Heart right ventricle (tissue), 16 donors: ENCODE data around the gene LDLRAD4. TPM values are rescaled to one million over a fixed set of nuclear protein-coding genes. Genes with fewer than 3 reads are reported as not detected.

Experiments used
- ATAC-seq, 8 donors: fragments of 200-7000 bp; cut with Tn5 transposase; one replicate each; pipeline ENCODE4 v1.9.1; 2020; ENCODE audit warnings: mild to moderate bottlenecking in 8 of 8, moderate library complexity in 8 of 8, moderate number of reproducible peaks in 1 of 8
- DNase-seq, 2 donors: peaks; one replicate each; pipeline ENCODE4 v3.0.0-alpha.2; 2020
- H3K27ac ChIP-seq, 10 donors: fragments of 200-600 bp; sonication (generic) in 2 of 10; one replicate each; pipeline versions ENCODE4 v1.5.0 to v1.8.0; 2020 to 2022; ENCODE audit warnings: mild to moderate bottlenecking in 3 of 10
- H3K27me3 ChIP-seq, 7 donors: fragments of 200-600 bp; one replicate each; pipeline ENCODE4 v1.8.0; 2021 to 2022; ENCODE audit warnings: mild to moderate bottlenecking in 2 of 7
- H3K36me3 ChIP-seq, 9 donors: fragments of 200-600 bp; sonication (generic) in 1 of 9; one replicate each; pipeline versions ENCODE4 v1.5.0 to v1.8.0; 2020 to 2022; ENCODE audit warnings: mild to moderate bottlenecking in 2 of 9
- H3K4me1 ChIP-seq, 9 donors: fragments of 200-600 bp; sonication (generic) in 1 of 9; one replicate each; pipeline versions ENCODE4 v1.5.0 to v1.8.0; 2020 to 2022; ENCODE audit warnings: mild to moderate bottlenecking in 4 of 9
- H3K4me3 ChIP-seq, 10 donors: fragments of 200-600 bp; sonication (generic) in 2 of 10; one replicate each; pipeline versions ENCODE4 v1.5.0 to v1.8.0; 2020 to 2022; ENCODE audit warnings: mild to moderate bottlenecking in 7 of 10, moderate library complexity in 2 of 10
- H3K9me3 ChIP-seq, 11 donors: fragments of 200-600 bp in 10 of 11; sonication (generic) in 2 of 11; one replicate each; pipeline versions ENCODE4 v1.5.0 to v1.8.0; 2013 to 2022; ENCODE audit warnings: mild to moderate bottlenecking in 2 of 11, control low read depth in 1 of 11, moderate library complexity in 1 of 11
- WGBS, 2 donors: extraction: QIAGEN DNeasy Blood & Tissue Kit; methylation state at CpG; one replicate each; pipeline ENCODE4 v1.1.7; 2013; ENCODE audit warnings: inconsistent platforms in 1 of 2; 5-methylcytosine and 5-hydroxymethylcytosine counted together
- intact Hi-C, 10 donors: fragments of 100-400 bp; cut with DNase I; formaldehyde crosslinking; loops; one replicate each; pipeline versions ENCODE4 v1.11.1 to v1.14.2; 2022
- polyA plus RNA-seq, 2 donors: library from polyadenylated mRNA; stranded (reverse); fragments of 200-250 nt; gene quantifications; one replicate each; pipeline ENCODE4 v1.2.3, GENCODE V29; 2013
- total RNA-seq, 10 donors: library from RNA; stranded (reverse); fragmentation: NEBNext Ultra II Directional in 3 of 10; extraction: Animal tissue kit (Norgen Biotek cat#: 25700) in 3 of 10; gene quantifications; one replicate each; pipeline versions ENCODE4 v1.2.1 to v1.2.4, GENCODE V29; 2021 to 2023
- TF ChIP-seq, protein P1 (sequence below), 9 donors: fragments of 200-600 bp; sonication (generic) in 2 of 9; IDR thresholded peaks; one replicate each; pipeline versions ENCODE4 v1.5.0 to v1.8.0; 2021 to 2022; ENCODE audit warnings: antibody characterized with exemption in 9 of 9, mild to moderate bottlenecking in 5 of 9, moderate library complexity in 1 of 9
- donor health status: Arrhythmogenic right ventricular cardiomyopathy.
- donor health status: ischemic (EF 13 %, LVEDD 7.1; RV severe dilation, severe dysfunction).
- donor health status: healthy with polysubstance abuse.
- donor health status: DM: no; HTN: yes; CAD: no.
- donor health status: DM: no; HTN: no; CAD: no.
- donor health status: ischemic (EF 25% LVEDD 6.9; RV normal size, moderate dysfunction).
- donor health status: ischemic (EF 25% LVEDD 5.7; RV mildly dilated, moderate dysfunction).
- donor health status: healthy.
- donor health status: DM: yes; HTN: yes; CAD: no.
- donor health status: Ischemic cardiomyopathy.
- donor health status: ischemic (EF 35%, LVEDD 5.7; RV mildly dilated, moderate dysfunction).
- donor health status: nonischemic (EF 11% LVEDD 7.7; RV severe dilation, severe dysfunction).
- donor health status: DM: yes; HTN: yes; CAD: no.
- donor health status: PGD.
- donor health status: ischemic (EF 29% LVEDD 5.4; RV normal size, mild dysfunction).
- donor health status: nonischemic (EF 23%, LVEDD 6.1; RV moderate dilation, normal function).

LDLRAD4 gene
- total and polyA plus RNA-seq, 12 donors: 5.4 to 74.6 (median 34.6) TPM

GRCh38 chr18:13524811-13525210, 306.3 kb downstream of the LDLRAD4 start:
- ATAC-seq: peak in 5 of 8 donors; percentile 13 to 35 (median 24)
- no peaks in the 10 kb centered on the region for H3K9me3 ChIP-seq
- DNase-seq: no peak
- WGBS, 2 donors: 52 to 63% methylated on average over 11 of the region's 11 CpGs
- TF ChIP-seq, protein P1, sequence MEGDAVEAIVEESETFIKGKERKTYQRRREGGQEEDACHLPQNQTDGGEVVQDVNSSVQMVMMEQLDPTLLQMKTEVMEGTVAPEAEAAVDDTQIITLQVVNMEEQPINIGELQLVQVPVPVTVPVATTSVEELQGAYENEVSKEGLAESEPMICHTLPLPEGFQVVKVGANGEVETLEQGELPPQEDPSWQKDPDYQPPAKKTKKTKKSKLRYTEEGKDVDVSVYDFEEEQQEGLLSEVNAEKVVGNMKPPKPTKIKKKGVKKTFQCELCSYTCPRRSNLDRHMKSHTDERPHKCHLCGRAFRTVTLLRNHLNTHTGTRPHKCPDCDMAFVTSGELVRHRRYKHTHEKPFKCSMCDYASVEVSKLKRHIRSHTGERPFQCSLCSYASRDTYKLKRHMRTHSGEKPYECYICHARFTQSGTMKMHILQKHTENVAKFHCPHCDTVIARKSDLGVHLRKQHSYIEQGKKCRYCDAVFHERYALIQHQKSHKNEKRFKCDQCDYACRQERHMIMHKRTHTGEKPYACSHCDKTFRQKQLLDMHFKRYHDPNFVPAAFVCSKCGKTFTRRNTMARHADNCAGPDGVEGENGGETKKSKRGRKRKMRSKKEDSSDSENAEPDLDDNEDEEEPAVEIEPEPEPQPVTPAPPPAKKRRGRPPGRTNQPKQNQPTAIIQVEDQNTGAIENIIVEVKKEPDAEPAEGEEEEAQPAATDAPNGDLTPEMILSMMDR (IDR thresholded peaks at IDR 0.05): no peak
- no peak overlapping the region for H3K4me3 ChIP-seq
- H3K36me3 ChIP-seq: peaks cover 0 to 4% (median 0%) of the 10 kb centered on the region in 9 donors
- H3K27me3 ChIP-seq: no peaks in the 10 kb centered on the region
- peaks cover 0 to 36% (median 23%) of the 10 kb centered on the region in 9 donors for H3K4me1 ChIP-seq
- no peak overlapping the region for H3K27ac ChIP-seq
- intact Hi-C loops: loop anchor here in 3 of 10 donors (5.0 to 10.0 kb wide), 3 partner anchors 140 to 258 kb away; no protein-coding TSS in a partner anchor

DNA sequence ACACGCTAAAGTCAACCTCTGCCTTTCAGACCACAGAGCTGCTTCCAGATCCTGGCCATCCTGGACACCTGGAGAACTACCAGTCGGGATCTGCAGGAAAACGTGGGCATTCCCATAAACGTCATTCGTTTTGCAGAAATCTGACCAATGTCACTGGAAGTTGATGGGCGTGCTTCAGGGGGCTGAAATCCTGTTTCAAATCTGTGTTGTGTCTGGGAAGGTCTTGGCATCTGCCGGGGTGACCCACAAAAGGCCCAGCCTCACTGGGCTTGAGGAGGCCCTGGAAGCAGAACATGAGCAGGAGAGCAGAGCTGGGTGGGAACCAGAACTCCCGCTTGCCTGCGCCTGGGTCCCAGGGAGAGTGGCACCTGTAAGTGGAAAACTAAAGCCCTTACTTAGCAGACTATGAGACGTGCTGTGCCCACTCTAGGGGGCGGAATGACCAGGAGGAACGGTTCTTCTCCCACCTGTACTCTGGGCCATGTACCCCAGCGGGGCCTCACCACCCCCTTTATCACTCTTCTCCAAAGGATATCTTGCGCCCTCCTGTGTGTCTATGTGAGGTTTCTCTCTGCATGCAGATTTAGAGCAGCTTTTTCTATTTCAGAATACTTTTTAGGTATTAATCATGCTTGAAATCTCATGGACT, 306.9 kb downstream of the LDLRAD4 start:
- peaks cover 0 to 36% (median 23%) of the 10 kb centered on the region in 9 donors for H3K4me1 ChIP-seq
- H3K27ac ChIP-seq: no peak overlapping the region
- intact Hi-C loops: loop anchor here in 2 of 10 donors (10.0 kb wide), 2 partner anchors 141 to 221 kb away; no protein-coding TSS in a partner anchor
- DNase-seq: no peak
- no peak for ATAC-seq
- no peaks in the 10 kb centered on the region for H3K9me3 ChIP-seq
- H3K27me3 ChIP-seq: no peaks in the 10 kb centered on the region
- no peak overlapping the region for H3K4me3 ChIP-seq
- TF ChIP-seq, protein P1 (IDR thresholded peaks at IDR 0.05): no peak
- WGBS, 2 donors: 90 to 92% methylated on average over 14 of the region's 14 CpGs
- peaks cover 0 to 4% (median 0%) of the 10 kb centered on the region in 9 donors for H3K36me3 ChIP-seq

- intact Hi-C loops: loop anchor here in 2 of 10 donors (10.0 kb wide), 2 partner anchors 142 to 222 kb away; no protein-coding TSS in a partner anchor
- 83 to 87% methylated on average over 4 of the region's 4 CpGs for WGBS, 2 donors
- no peak for ATAC-seq
- DNase-seq: no peak
- Histone ChIP-seq H3K9me3 (no peaks in the 10 kb centered on the region), H3K36me3 (peaks cover 0 to 4% (median 0%) of the 10 kb centered on the region in 9 donors), H3K27ac (no peak overlapping the region), H3K4me1 (peaks cover 0 to 31% (median 16%) of the 10 kb centered on the region in 9 donors), H3K4me3 (no peak overlapping the region), H3K27me3 (no peaks in the 10 kb centered on the region)
- TF ChIP-seq, protein P1 (IDR thresholded peaks at IDR 0.05): no peak
These were observed 308.0 kb downstream of the LDLRAD4 start for GRCh38 chr18:13526519-13526918.

DNA sequence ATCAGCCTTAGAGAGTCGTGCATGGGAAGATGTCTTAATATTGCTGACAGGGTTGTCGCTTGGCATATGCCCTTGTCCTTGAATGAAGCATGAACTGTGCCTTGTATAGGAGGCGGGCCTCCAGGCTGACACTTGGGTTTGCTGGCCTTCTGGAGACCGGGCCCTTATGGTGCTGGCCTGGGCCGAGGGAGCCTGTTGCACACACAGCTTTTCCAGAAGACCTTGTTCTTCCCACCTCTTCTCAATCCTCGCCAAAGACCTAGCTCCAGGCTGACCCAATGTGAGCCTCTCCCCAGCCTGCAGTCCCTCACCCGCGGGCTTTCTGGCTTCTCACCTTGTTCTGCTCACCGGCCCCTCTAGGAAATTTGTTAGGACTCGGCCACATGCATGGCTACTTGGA, 308.7 kb downstream of the LDLRAD4 start:
- 96 to 97% methylated on average over 10 of the region's 10 CpGs for WGBS, 2 donors
- DNase-seq: no peak
- intact Hi-C loops: loop anchor here in 2 of 10 donors (10.0 kb wide), 2 partner anchors 142 to 222 kb away; no protein-coding TSS in a partner anchor
- ATAC-seq: no peak
- Histone ChIP-seq H3K4me3 (no peak overlapping the region), H3K27me3 (no peaks in the 10 kb centered on the region), H3K36me3 (peaks cover 0 to 4% (median 0%) of the 10 kb centered on the region in 9 donors), H3K27ac (no peak overlapping the region), H3K9me3 (no peaks in the 10 kb centered on the region), H3K4me1 (peaks cover 0 to 26% (median 14%) of the 10 kb centered on the region in 9 donors)
- TF ChIP-seq, protein P1 (IDR thresholded peaks at IDR 0.05): no peak
